Glomerular visceral epithelial cell (primary cell): ENCODE measurements around the gene LONRF2.
"Not testable (repeated sequence)": the region's sequence is repeated elsewhere in the genome, so short reads cannot be mapped to it uniquely, and the experiment has no call there.

Experiments
- DNase-seq: peaks from one replicate; pipeline ENCODE4 v3.0.0-alpha.2; 2016; ENCODE audit errors: extremely low spot score

LONRF2 gene

DNA sequence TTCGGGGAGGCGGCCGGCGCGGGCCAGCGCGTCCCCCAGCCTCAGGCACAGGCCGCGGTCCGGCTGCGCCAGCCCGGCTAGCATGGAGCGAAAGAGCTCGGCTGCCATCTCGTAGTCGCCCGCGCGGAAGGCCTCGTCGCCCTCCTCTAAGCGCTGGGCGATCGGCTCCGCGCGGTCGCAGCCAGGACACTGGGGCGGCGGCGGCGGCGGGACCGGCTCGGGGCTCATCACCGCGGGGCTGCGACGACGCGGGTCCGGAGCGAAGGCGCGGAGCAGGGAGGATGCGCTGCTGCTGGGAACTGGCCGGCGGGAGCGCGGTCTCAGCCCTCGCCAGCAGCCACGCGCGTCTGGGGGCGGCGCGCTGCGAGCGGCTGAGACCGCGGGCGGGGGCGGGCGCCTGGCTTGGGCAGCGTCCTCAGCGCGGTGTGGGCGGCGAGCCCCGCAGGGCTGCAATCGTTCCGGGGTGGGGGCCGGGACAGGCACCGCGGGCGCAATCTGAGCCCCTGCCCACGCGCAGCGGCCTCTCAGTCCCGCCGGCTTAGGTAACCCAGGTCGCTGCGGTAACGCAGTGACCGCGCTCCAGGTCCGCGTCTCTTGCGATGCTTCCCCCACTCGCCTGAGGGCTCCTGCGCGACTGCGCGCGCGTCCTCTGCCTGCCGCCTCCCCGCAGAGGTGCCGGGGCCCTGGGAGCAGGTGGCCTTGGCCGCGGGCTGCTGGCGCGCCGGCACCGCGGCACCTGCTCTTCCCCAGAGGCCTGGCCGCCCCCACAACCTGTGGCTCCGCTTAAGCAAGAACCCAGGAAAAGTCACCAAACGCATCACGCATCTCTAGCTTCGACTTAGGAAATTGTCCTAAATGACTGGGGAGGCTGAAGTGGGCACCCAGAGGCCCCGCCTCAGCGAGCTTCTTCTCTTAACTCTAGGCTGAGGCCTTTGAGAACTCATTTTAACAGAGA, at the start of gene LONRF2:
Gene LONRF2, minus strand, starts transcription at position 636 of the 955 bp plus-strand sequence. Its CDS starts 408 bp downstream, at position 228.
- peak; percentile 4 for DNase-seq

DNA sequence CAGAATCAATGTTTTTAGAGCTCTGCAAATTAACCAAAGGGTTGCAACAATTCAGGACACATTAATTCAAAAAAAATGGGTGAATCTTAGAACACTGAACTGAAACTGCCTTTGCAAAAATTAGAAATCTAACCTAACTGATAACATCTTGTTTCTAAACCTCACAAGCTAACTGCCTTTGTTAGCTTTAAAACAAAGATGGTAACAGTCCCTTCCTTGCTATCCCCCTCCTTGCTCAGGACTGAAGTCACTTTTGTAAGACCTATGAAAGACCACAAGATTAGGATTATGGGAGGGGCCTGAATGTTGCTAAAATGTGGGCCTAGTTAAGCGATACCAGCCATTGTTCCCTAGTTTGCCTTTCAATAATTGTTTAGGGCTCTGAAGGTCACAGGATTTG, 44.9 kb upstream of the LONRF2 start:
- no peak for DNase-seq

DNA sequence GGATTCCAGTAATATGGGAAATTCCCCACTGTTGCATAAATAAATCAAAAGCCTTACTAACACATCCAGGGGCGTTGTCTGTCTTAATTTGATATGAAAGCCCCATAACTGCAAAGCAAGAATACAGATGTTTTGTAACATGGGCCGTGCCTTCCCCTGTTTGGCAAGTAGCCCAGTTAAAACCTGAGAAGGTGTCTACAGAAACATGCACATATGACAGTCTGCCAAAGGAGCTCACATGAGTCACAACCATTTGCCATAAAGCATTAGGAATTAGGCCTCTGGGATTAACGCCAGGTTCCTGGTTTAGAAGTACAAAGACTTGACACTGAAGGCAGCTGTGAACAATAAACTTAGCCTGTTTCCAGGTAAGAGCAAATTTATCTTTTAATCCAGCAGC, 43.1 kb upstream of the LONRF2 start:
- peak; percentile 55 for DNase-seq

DNA sequence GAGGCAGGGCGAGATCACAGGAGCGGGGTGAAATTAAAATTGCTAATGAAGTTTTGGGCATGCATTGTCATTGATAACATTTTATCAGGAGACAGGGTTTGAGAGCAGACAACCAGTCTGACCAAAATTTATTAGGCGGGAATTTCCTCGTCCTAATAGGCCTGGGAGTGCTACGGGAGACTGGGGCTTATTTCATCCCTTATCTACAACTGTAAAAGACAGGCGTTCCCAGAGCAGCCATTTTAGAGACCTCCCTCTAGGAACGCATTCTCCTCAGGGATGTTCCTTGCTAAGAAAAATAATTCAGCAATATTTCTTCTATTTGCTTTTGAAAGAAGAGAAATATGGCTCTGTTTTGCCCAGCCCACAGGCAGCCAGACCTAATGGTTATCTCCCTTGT, 40.0 kb upstream of the LONRF2 start:
- DNase-seq = not testable (repeated sequence)

DNA sequence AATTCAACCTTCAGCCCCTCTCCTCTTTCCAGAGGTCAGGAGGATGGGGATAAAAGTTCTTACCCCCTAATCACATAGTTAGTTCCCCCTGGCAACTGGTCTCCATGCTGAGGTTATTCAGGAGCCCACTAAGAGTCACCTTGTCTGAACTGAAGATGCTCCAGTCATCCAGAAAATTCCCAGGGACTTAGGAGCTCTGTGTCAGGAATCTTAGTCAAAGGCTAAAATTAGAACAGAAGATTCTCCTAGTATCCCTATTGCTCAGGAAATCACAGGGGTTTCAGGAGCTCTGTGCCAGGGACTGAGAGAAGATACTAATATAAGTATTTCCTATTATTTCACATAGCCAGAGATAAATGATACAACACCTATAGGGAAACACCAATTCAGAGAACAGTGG, 37.3 kb upstream of the LONRF2 start:
- no peak for DNase-seq

DNA sequence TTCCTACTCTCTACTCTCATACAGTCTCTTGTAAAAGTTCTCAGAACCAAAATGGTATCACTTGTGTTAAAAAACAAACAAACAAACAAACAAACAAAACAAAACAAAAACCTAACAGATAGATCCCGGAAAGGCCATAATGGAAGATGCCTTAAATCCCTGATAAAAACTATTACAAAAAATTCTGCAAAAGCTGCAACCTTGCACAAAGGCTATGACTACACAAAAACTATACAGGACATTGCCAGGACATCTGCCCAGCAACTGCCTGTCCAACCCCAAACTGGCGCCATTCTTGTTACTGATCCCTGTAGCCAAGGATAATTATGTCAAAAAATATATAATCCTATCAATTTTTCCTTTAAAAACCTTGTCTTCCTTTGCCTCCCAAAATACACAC, 36.3 kb upstream of the LONRF2 start:
- DNase-seq = no peak

DNA sequence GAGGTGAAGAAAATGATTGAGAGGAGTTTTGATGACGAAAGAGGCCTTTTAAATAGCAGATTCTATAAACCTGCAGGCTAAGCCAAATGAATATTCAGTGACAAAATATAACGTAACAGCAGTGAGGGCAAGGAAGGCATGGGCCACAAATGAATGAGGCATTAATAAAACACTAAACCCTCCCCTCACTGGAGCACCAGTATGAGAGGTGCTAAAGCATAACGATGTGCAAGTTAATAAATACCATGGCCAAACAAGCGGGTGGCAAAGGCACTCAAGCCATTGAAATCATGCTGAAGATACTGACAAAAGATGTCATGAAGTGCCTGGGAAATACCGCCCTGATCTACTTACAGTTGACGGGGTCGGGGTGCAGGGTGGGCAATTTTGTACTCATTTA, 30.2 kb upstream of the LONRF2 start:
- DNase-seq = peak; percentile 11

DNA sequence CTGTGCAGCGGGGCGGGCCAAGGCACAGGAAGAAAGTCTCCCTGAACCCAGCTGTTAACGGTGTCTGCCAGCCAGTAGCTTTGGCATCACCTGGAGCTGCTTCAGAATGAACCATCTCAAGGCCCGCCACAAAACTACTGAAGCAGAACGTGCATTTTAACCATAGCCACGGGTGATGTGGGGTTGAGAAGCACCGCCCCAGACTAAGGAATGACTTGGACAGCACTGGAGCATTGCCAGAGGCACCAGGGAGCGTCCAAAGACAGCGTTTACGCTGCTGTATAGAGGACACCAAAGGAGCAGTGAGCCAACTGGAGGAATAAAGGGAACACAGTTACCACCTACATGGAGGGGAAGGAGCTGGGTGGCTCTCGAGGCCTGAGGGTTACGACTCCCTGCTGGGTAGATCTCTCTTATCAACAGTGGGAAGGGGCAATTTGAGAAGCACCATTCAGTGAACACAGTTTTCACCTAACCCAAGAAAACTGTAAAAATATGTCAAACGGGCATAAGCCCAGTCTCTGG, 28.4 kb upstream of the LONRF2 start:
- DNase-seq = peak; percentile 54

DNA sequence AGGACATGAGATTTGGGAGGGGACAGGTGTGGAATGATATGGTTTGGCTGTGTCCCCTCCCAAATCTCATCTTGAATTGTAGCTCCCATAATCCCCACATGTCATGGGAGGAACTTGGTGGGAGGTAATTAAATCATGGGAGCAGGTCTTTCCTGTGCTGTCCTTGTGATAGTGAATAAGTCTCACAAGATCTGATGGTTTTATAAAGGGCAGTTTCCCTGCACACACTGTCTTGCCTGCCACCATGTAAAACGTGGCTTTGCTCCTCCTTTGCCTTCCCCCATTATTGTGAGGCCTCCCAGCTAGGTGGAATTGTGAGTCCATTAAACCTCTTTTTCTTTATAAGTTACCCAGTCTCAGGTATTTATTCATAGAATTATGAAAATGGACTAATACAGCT, 22.8 kb upstream of the LONRF2 start:
- not testable (repeated sequence) for DNase-seq

DNA sequence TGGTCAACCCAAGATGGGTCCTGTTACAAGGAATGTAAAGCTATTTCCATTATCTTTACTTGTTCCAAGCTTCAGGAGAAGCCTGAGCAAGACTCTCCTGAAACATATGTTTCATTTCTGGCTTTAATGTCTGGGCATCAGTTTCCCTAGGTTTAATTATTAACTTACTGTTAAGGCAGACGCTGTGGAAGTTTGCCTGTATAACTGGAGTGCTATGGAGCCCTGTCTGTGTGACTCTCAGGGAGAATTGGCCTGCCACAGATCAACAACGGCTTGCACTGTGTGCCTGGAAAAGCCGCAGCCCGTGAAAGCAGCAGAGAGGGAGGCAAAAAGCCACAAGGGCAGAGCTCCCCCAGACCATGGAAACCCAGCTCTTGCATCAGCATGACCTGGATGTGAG, 22.1 kb upstream of the LONRF2 start:
- no peak for DNase-seq

DNA sequence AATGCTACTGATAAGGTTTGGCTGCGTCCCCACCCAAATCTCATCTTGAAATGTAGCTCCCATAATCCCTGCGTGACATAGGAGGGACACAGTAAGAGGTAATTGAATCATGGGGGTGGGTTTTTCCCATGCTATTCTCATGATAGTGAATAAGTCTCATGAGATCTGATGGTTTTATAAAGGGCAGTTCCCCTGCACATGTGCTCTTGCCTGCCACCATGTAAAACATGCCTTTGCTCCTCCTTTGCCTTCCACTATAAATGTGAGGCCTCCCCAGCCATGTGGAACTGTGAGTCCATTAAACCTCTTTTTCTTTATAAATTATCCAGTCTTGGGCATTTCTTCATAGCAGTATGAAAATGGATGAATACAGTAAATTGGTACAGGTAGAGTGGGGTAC, 20.2 kb upstream of the LONRF2 start:
- not testable (repeated sequence) for DNase-seq

DNA sequence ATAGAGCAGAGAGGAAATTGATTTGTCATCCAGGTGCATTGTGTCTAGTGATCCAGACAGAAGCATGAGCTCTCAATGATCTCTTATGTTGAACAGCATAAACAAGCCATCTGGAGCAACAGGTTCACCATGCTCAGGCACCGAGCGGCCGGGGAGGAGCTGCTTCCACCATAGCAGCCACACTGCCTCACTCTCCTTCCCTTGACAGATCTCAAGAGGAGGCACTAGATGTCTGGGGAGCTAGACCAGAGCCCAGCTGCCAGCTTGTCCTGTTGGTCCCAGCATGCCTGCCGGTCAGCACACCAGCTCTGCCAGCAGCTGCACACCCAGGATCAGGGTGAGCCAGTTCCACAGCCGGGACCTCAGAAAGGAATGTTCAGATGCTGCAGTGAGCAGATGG, 17.5 kb upstream of the LONRF2 start:
- no peak for DNase-seq

DNA sequence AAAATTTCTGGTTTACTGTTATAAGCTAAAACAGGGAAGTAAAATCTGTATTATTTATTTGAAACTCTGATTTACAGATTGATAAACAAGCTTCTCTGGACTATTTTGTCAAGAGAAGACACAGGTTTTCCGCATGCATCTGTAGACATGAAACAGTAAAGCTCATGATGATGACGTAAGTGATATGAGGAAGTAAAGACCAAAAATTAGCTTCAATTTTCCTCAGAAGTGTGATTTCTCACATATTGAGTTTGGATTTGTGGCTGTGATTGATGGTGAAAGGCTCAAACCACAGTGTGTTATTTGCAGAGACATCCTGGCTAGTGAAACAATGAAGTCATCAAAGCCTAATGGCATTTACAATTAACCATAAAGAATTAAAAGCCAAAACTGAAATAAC, 12.6 kb upstream of the LONRF2 start:
- no peak for DNase-seq

DNA sequence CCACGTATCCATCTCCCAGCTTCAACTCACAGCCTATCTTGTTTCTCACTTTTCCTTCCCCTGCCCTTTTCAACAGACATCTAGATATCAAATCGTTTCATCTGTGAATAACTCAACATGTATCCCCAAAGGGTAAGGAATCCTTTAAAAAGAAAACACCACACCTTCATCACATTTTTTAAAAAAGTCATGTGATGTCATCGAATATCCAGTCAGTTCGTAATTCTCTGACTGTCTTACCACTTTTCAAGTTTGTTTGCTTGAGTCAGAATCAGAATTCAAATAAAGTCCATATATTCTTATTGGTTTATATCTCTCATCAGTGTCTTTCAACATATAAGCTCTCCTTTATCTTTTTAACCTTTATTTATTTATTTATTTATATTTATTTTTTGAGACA, 5.4 kb upstream of the LONRF2 start:
- no peak for DNase-seq

DNA sequence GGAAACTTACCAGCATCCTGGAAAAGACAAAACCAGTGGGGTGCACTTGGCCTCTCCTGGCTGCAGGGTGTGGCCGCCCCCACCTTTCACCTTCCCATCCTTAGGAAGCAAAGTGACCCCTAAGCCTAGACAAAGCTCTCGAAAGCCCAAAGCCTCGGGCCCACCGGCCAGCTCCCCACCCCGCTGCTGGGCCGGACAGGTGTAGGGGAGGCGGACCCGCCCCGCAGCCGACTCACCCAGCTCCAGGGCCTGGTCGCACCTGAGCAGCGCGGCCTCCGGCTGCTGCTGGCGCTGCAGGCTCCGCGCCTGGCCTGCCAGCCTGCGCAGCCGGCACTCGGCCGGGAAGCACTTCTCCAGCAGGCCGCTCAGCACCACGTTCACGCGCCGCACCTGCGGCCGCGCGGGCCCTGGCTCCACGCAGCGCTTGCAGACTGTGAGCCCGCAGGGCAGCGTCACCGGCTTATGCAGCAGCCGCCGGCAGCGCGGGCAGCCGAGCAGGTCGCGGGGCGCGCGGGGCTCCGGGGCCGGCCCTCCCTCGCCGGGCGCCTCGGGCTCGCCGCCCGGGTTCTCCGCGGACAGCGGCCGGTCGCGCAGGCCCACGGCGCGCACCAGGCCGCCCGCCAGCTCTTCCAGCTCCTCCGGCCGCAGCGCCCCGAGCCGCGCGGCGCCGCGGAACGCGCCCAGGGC, 979 bp downstream of the LONRF2 start:
- DNase-seq = peak; percentile 7

DNA sequence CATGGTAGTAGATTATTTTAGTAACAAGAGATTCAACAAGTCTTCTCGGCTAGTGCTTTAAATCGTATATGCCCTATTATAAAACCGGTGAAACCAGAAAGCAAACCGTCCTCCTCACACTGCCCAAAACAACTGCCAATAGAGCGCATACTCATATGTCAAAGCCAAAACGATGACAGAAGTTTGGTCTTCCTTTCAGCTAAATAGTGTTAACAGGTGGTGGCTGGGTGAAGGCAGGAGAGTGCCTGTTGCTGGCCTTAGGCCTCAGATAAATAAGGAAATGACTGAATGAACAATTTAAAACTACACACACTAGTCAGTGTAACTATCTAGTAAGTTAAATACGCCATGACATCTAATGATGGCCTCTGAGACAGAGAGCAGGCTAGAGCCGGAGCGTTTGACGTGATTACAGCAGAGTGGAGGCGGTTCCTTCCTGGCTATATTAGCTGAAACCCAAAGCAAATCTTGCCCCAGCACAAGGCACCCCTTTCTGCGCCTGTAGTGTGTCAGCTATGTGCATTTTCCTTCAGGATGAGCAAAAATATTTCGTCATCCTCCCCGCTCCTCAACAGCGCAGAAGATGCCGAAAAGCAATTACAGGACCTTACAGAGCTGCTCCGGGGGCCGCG, 1.6 kb downstream of the LONRF2 start:
- no peak for DNase-seq

DNA sequence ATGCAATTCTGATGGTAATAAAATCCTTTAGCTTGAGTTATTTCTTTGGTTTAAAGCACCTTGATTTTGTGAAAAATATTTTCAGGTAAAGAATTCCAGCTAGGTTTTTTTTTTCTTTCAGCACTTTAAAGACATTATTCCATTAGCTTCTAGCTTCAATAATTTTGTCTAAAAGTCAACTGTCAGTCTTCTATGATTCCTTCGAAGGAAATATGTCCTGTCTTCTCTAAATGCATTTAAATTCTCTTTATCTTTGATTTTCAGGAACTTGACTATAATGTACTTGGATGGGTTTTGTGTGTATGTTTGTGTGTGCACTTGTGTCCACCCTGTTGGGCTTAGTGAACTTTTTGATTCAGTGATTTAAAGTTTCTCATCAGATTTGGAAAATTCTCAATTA, 4.7 kb downstream of the LONRF2 start:
- no peak for DNase-seq

DNA sequence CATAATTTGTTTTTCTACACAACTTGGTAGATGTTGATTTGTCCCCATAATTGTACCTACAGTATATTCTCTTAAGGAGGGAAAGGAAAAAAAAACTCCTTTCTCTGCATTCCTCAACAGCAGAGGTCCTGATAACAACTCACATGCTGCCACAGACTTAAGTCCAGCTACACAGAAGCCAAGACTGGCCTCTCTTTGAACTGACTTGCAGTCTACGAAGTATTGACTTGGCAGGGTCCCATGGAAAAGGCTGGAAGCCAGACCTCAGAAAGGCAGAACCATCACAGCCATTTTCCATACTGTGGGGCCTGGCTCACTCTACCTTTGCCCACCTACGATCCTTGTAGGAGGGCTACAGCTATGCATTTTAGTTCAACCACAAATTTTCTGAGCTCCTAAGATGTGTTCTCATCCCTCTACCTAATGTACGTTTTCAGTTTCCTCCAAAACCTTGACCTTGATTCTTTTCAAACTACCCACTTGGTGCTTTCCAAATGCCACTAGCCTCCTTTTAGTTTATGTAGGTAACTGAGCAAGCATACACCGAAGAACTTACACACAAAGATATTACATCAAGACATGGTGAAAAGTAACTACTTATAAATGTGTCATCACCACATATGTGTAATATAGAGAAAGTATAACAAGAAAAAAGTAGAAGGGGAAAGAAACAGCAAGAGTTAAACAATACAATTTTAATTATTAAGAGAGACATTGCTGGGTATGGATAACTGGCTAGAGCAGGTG, 12.2 kb downstream of the LONRF2 start:
- DNase-seq = no peak

DNA sequence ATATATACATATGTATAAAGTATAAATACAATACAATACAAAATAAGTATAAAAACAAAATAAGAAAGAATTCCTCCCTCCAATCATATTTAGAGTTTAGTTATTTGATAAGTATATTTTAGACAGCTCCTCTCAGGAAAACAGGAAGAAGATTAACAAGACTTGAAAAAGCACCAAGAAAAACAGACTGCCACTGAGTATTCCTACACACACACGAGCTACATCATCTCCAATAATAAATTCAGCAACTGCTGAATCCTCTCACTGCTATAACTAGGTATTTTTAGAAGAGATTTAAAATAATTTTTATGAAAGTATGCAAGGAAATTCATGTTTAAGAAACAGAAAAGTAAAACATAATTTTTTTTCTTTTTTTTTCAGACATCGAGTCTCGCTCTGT, 13.0 kb downstream of the LONRF2 start:
- DNase-seq = no peak

DNA sequence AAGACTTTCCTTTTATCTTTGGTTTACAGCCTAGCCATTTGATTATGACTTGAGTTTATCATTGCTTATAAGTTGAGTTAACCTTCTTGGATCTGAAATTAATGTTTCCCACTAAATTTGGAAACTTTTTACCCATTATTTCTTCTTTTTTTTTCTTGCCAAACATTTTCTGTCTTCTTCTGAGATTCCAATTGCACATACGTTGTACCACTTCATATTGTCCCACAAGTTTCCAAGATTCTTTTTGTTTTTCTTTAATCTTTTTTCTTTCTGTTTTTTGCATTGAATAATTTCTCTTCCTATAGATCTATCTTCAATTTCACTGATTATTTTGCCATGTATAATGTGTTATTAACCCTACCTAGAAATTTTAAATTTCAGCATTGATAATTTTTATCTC, 18.6 kb downstream of the LONRF2 start:
- no peak for DNase-seq

DNA sequence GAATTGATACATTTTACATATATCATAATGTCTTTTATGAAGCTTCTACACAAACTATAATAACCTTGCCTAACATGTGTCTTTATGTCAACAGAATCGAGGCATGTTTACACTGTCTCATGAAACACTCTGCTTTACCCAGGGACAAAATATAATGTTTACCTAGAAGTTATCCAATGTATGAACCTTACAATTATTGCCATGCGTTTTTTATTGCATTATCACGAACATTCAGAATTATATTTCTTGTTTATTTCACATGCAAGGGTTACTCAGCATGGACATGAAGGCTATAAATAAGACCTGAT, 19.8 kb downstream of the LONRF2 start:
- DNase-seq = no peak
